Limb (tissue), 2 donors: ENCODE results near the gene ASIP.
"Not testable (repeated sequence)": the region's sequence is repeated elsewhere in the genome, so short reads cannot be mapped to it uniquely, and the experiment has no call there.

Experiments used
- DNase-seq, 2 donors: peaks; one replicate each; pipeline ENCODE4 v3.0.0-alpha.2; 2016; ENCODE audit errors: extremely low spot score in 2 of 2

Gene ASIP

DNA sequence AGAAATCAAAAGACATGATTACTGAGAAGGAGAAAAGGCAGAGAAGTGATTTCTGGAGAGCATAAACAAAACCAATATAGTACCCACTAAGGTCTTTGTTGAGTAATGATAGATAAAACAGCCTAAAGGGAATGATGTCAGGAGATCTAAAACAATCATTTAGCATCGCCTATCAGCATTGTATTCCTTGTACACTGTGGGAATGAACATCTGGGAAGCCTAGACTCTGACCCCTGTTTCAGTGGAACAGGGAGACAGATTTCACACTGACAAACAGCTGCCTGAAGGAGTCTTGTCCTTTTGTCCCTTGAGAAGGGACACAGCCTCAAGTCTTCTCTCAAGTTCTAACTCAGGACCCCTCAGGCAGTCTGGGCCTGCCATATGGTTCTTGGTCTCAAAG lies 1.7 kb downstream of the ASIP start:
- no peak for DNase-seq

DNA sequence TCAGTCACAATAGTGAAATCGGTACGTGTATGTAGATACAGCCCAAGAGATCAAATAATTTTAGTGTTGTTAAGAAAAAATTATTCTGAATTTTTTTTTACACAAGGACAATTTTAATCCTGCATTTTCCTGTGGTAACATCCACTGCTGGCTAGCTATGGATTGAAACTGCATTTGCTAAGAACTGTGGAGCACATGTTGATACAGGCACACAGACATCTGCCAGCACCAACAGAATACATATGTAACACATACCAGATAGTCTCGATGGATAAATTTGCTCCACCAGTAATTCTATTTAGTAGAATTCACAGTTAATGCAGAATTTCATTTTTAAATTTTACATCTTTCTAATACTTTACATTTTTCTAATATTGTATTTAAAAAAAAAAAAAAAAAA lies 2.2 kb downstream of the ASIP start:
- DNase-seq: no peak

DNA sequence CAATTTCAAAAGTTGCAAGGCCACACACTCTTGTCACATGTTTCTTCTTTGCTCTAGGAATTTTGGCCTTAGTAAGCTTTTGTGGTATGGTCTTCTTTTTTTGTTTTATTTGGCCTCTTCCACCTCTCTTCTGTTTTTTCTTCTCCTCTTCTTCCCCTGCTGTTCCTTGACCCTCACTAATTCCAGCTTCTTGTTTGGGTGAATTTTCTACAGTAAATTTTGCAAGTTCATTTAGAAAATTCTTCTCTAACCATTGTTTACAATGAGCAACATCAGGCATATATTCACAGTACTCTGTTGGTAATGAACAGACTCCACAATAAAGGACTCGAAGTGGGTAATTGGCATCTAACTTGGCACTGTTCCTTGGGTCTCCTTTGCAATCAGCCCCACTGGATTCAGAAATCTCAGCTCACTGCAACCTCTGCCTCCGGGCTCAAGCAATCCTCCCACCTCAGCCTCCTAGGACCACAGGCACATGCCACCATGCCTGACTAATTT lies 5.0 kb downstream of the ASIP start:
- DNase-seq: no peak

DNA sequence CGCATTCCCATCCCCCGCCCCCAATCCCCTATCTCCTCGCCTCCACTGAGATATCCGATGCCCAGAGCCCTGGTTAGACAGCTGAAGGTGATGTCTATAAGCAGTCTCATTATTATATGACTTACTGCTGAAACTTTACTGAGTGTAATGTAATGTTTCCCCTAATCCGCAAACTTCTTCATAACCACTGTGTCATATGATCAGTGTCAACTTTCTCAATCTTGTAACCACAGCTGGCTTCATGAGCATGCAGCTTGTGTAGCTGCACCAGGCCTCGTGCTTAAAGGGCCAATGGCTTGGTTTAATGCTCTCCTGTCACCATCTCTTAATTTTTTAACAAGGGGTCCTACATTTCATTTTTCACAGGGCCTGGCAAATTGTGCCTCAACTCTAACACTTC lies 8.1 kb downstream of the ASIP start:
- DNase-seq: no peak

DNA sequence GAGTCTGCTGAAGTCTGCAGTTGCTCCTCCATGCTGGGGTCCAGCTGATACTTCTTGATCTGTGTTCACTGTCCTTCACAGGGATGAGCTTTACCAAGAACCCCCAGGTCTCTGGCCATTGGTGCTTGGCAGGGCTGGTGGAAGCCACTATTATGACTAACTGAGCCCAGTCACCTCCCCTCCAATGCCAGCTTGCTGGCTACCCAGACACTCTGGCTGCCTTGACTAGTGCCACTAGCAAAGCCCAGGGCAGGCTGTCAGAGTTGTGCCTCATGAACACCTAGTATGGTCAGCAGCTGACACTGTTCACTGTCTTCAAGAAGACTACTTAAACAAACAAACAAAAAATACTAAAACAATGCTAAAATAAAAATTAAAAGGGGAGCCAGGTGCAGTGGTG lies 8.8 kb downstream of the ASIP start:
- DNase-seq: no peak

DNA sequence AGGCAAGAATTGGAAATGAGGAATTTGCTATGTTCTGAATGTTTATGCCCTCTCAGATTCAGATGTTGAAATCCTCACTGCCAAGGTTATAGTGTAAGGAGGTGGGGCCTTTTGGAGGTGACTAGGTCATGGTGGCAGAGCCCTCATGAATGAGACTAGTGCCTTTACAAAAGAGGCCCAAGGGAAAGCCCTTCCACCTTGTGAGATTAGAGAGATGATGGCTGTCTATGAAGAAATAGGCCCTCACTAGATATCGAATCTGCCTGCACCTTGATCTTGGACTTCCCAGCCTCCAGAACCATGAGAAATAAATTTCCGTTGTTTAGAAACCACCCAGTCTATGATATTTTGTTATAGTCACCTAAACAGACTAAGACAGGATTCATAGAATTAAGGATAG lies 10.4 kb downstream of the ASIP start:
- no peak for DNase-seq

DNA sequence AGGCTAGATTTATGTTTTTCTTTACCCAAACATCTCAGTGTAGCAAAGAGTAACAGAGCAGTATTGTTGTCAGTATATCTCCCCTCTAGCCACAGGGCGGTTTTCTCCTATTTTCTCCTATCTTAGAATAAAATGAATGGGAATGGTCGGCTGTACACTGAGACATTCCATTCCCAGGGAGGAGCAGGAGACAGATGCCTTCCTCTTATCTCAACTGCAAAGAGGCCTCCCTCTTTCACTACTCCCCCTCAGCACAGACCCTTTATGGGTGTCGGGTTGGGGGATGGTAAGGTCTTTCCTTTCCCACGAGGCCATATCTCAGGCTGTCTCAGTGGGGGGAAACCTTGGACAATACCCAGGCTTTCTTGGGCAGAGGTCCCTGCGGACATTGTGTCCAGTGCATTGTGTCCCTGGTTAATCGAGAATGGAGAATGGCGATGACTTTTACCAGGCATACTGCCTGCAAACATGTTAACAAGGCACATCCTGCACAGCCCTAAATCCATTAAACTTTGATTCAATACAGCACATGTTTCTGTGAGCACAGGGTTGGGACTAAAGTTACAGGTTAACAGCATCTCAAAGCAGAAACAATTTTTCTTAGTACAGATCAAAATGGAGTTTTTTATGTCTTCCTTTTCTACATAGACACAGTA lies 11.3 kb downstream of the ASIP start:
- not testable (repeated sequence) for DNase-seq

DNA sequence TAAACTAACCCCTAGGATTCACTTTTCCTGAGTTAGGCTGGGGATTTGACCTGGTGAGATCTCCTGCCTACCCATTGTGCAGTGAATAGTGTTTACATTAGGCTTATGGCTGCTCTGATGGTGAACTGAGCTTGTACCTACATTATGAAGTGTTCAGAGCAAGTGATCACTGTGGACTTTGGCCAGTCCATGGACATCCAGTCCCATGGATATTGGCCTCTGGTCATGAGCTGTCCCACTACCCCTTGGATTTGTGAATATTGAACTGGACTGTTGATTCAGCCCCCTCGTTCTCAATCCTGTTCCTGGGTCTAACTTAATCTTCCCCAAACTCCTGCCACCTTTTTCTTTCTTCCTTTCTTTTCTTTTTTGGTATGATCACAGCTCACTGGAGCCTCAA lies 13.8 kb downstream of the ASIP start:
- no peak for DNase-seq

DNA sequence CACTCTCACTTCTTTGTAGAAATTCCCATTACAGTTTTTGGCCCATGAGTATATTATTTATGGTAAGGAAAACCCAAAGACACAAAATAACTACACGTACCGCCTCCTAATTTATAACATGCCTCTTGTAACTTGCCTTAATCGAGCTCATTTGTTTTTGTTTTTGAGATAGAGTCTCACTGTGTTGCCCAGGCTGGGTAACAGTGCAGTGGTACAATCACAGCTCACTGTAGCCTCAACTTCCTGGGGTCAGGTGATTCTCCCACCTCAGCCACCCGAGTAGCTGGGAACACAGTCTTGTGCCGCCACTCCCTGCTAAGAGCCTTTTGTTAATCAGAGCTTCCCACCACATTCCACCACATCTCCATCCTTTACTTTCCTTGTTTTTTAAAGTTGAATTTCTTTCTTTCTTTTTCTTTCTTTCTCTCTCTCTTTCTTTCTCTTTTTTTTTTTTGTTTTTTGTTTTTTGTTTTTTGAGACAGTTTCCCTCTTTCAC lies 15.5 kb downstream of the ASIP start:
- no peak for DNase-seq

DNA sequence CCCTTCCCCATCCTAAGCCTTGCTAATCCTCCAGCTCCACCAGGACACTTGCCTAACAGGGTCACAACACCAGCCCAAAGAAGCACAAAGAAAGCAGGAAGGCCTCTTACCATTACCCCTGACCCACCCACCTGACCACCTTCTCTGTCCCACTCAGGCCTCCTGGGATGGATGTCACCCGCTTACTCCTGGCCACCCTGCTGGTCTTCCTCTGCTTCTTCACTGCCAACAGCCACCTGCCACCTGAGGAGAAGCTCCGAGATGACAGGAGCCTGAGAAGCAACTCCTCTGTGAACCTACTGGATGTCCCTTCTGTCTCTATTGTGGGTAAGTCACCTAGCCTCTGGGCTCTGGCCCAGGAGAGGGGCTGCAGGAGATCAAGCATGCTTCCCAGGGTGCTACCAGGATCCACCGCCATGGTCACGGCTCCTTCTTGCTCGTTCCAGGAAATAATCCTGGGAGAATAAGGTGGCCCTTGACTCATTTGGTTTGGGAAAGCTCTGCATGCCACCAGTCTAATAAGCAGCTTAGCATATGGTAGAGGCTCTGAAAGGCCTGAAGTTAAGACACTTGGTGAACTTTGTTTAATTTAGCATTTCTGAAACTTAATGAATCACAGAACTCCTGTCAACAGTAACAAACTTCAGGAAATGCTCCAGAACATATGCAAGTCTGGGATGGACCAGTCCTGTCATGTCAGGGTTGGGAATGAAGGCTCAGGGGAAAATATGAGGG lies 19.2 kb downstream of the ASIP start:
- no peak for DNase-seq

DNA sequence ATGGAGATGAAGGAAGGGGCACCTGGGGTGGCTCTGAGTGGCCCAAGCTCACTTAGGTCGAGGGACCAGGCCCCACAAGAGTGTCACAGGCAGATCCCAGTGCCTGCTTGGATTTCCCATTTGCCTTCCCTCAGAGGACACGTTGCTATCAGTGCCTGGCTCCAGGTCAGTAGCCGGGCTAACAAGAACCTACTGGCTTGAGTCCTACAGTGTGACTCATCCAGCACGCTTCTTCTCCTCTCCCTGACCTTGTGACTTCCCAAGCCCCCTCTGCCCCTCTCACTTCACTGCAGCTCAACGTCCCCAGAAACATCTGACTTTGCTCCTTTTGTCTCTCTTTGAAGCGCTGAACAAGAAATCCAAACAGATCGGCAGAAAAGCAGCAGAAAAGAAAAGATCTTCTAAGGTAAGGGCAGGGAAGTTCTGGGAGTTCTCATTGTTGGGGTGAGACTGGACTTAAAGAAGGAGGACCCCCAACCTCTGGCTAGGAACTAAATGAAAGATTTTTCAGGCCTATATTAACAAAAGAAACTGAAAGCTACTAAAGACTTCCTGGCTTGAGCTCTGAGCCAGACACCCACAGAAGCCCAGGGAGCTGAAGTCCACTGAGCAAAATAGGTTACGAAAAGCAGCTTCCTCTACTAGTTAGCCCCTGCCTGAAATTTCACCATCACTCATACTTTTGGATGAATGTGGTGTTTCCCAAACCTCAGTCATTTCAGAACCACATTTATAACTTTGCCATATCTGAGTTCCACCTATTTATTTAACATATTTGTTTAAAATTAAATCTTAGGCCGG lies 21.5 kb downstream of the ASIP start:
- DNase-seq: no peak

DNA sequence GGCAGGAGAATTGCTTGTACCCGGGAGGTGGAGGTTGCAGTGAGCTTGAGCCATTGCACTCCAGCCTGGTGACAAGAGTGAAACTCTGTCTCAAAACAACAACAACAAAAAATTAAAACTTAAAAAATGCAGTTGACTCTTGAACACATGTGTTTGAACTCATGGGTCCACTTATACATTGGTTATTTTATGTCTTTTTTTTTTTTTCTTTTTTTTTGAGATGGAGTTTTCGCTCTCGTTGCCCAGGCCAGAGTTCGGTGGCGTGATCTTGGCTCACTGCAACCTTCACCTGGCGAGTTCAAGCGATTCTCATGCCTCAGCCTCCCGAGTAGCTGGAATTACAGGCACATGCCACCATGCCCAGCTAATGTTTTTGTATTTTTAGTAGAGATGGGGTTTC lies 22.2 kb downstream of the ASIP start:
- not testable (repeated sequence) for DNase-seq

DNA sequence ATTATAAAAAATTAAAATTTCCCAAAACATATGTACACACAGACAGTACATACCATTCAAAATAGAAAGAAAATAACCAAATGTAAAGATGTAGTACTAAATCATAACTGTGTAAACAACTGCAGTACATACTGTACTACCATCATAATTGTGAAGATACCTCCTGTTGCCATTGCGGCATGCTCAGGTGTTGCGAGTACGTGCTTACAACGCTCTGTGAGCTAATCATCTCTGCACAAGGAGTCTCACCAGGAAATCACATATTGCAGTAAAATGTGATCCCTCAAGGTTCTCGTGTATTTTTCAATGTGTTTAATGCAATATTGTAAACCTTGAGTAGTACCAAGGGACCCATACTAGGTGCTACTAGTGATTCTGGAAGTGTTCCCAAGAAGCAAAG lies 22.9 kb downstream of the ASIP start:
- no peak for DNase-seq

DNA sequence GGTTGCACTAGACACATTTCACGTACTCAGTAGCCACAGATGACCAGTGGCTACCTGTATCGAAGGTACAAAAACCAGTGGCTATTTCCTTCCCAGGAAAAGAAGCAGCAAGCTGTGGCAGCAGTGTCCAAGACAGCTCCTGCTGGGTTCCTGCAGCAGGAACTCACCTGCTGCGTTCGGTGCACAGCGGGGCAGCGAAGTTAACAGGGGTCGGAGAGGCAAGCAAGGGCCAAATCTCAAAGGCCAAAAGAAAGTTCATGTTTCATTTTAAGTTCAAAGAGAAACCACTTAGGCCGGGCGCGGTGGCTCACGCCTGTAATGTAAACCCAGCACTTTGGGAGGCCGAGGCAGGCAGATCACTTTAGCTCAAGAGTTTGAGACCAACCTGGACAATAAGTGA lies 26.9 kb downstream of the ASIP start:
- no peak for DNase-seq

DNA sequence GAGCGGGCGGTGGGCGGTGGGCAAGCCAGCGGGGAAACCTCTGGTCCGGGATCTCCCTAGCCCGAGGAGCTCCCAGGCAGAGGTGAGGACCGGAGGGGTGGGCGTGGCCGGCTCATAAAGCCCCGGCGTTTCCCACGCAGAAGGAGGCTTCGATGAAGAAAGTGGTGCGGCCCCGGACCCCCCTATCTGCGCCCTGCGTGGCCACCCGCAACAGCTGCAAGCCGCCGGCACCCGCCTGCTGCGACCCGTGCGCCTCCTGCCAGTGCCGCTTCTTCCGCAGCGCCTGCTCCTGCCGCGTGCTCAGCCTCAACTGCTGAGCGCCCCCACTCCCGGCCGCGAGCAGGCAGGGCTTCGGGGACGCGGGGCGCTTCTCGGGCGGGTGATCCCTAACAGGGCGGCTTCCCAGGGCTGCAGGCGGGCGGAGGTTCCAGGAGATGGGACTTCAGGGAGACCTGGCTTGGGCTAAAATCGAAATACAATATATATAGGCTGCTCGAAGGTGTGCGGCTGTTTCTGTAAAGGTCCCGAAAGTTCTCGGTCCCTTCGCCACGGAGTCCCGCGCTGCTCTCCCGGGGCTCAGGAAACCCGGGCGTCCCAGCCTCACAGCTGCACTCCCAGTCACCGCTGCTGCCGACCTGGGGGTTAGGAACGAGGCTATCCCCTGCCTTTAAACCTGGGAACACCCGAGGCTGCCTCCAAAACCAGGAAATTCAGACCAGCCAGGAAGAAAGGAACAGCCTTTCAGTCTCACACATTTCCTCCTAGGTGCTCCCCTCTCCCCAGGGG lies 27.8 kb downstream of the ASIP start:
- DNase-seq: peak in 1 of 2 donors; percentile 54

DNA sequence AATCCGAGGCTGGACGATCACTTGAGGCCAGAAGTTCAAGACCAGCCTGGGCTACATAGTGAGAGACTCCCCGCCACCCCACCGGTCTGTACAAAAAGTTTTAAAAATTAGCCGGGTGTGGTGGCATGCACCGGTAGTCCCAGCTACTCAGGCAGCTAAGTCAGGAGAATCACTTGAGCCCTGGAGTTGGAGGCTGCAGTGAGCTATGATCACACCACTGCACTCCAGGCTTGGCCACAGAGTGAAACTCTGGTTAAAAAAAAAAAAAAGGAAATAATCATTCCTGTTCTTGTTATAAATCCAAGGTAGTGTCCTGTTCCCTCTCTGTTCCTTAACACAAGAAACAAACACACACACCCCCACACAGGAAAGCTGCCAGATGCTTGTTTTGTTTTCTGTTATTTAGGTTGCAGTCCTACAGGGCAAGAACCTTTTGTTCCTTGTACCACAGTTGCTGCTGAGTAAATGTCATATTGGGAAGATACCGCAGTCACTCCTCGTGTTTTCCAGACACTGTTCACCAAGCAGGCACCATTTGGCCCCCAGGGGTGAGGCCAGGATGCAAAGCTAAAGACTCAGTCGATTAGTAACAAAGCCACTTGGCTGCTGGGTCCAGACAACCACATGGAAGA lies 28.9 kb downstream of the ASIP start:
- no peak for DNase-seq

DNA sequence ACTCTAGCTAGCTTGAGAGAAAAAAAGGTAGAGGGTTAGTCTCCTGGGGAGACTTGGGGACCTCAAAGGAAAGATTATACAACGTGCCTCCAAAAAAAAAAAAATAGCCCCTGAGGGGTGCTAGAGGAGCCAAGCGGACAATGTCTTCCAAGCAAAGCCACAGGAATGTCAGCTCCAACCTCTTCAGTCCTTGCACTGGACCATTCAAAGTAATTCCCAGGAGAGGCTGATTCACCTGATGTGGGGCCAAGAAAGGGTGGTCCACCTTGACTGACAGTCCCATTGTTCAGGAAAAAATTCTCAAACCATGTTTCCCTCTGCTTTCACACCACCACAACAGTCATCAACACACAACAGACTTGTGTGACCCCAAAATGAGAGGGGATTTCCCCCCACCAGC lies 30.7 kb downstream of the ASIP start:
- no peak for DNase-seq

DNA sequence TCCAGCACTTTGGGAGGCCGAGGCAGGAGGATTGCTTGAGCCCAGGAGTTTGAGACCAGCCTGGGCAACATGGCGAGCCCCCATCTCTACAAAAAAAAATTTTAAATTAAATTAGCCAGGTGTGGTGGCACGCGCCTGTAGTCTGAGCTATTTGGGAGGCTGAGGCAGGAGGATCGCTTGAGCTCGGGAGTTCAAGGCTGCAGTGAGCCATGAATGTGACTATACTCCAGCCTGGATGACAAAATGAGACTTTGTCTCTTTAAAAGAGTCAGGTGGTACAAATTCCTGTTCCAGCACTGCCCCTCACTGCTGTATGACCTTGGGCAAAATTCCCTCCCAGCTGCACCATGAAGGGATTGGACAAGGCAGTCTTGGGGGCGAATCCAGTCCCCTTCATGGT lies 33.5 kb downstream of the ASIP start:
- no peak for DNase-seq

DNA sequence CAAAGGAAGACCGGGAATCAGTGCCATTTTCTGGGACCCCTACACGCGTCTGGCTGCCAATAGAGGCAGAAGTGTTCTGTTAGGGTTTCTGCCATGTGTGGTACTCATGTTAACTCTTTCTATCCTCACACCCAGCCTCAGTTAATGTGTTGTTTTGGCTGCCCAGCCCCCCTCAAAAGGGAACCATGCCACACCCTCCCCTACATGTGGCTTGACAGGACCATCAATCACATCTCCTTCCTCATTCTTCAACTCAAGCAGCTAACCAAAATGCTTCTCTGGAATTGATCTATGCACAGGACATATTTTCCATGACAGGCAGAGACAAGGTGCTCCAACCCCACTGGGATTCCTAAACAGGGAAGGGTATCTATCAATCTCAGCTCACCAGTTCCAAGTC lies 40.0 kb downstream of the ASIP start:
- DNase-seq: no peak

DNA sequence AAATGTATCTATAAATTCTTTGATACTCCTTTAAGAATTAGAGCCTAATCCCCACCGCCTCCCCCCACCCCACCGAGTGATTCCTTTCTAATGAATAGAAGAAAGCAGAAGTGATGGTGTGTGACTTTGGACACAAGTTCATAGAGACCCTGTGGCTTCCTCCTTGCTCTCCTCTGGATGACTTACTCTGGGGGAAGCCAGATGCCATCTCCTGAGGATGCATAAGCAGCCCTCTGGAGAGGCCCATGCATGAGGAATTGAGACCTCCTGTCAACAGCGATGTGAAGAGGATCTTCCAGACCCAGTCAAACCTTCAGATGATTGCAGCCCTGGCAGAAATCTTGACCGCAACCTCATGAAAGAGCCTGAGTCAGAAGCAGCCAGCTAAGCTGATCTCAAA lies 40.8 kb downstream of the ASIP start:
- no peak for DNase-seq

DNA sequence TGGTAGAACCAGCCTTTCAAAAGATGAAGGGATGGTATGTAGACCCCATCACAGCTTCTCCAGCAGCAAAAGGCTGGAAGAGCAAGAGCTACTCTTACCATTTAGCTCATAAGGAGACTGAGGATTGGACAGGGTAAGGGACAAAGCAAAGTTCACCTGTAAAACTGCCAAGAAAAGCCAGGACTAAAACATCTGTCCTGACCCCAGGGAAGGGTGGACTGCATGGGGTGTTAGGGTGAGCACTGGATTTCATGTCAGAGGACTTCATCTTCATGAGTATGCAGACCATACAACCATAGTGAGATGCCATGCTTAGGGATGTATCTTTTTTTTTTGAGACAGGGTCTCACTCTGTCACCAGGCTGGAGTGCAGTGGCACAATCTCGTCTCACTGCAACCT lies 42.6 kb downstream of the ASIP start:
- DNase-seq: no peak
